ENCODE data around the gene IL4R.
"Not testable (repeated sequence)": the region's sequence is repeated elsewhere in the genome, so short reads cannot be mapped to it uniquely, and the experiment has no call there.

The IL4R gene

GRCh38 chr16:27313422-27314160, at the start of gene IL4R:
Gene IL4R (plus strand): TSS chr16:27313974. CDS start chr16:27340204, 26,230 bp downstream.
- no peak for DNase-seq

DNA sequence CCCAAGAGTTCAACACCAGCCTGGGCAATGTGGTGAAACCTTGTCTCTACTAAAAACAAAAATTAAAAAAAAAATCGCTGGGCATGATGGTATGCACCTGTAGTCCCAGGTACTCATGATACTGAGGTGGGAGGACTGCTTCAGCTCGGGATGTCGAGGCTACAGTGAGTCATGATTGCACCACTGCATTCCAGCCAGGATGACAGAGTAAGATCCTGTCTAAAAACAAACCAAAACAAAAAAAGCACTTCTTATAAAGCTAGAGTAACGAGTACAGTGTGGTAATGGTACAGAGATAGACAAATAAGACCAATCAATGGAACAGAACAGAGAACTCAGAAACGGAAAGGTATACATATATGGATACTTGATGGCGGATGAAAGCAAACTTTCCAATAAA, 49.6 kb upstream of the IL4R start:
- DNase-seq, result no peak

DNA sequence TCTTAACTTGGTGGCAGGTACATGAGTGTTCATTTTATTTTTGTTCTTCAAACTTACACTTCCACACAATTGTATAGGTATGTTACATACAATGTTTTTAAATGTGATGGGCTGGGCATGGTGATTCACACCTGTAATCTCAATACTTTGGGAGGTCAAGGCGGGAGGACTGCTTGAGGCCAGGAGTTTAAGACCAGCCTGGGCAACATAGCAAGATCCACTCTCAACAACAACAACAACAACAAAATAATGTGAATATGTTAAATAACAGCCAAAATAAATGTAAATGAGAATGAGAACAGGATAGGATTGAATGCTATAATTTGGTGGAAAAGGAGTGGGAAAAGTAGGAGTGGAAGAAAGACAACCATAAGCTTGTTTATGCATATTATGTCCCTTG, 47.8 kb upstream of the IL4R start:
- no peak for DNase-seq

- no peak for DNase-seq
Observed at GRCh38 chr16:27267037-27267677, 46.6 kb upstream of the IL4R start.

DNA sequence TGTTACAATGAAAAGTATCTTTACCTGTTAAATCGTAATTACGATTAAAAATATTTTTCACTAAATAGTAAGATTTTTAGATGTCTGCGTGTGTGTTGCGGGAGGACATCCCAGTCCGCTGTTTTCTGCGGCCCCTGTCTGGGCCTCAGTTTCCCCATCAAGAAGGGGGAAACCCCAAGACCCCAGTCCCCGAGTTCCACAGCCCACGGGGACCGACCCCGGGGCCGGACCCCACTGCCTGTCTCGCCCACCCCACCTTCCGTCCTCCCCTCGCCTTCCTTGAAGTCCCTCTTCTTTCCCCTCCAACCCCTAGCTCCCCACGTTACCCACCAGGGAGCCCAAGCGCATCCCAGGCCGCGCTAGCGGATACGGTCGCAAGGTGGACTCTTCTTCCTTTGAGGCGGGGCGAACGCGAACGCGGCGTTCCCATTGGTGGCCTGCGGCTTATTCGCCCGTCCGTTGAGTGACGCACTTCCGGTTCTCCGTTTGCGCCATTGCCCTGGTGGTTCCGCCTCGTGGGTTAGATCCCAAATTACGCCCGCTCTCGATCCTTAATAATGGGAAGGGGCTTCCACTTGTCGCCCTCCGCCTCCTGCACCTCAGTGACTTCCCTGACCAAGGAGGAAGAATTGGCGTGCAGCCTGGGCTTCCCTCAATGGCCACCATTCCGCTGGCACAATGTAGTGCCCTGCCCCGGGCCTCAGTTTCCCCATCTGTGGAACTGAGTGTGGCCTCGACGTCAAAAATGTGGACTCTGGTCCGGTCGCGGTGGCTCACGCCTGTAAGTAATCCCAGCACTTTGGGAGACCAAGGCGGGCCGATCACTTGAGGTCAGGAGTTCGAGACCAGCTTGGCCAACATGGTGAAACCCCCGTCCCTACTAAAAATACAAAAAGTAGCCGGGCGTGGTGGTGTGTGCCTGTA, 45.1 kb upstream of the IL4R start, which contains the start of gene NSMCE1:
Gene NSMCE1 (minus strand): TSS at position 397 of the 924 bp plus-strand sequence. CDS start 11,202 bp downstream, outside the sequence.
- peak; percentile 94 for DNase-seq

DNA sequence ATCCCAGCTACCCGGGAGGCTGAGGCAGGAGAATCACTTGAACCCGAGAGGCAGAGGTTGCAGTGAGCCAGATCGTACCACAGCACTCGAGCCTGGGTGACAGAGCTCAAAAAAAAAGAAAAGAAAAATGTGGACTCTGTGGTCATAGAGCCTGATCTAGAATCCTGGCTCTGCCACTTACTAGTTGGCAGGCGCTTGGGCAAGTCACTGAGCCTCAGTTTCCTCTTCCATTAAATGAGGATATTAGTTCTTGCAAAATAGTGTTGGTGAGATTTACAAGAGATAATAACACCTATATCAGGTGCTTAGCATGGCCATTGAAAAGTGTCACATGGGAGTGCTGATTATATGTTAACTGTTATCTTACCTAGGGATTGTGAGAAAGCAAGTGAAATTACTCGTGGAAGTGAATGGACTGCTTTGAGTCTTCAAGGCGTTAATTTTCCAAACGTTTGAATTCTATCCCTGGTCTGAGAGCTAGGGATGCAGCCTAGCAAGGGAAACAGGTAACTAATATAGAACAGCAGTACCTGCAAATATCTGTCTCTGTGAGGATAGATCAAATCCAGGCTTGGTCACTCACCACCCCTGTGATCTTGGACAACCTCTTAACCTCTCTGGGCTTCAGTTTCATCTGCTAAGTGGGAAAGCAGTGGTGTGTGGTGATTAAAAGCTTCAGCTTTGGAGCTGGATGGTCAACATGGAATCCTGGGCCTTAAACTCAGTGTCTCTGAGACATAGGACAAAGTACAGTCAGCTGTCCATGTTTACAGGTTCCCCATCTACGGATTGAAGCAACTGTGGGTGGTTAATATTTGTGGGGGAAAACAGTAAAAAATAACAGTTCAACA, 44.2 kb upstream of the IL4R start:
- DNase-seq, result no peak

GRCh38 chr16:27270349-27270748, 43.4 kb upstream of the IL4R start:
- no peak for DNase-seq

- DNase-seq, result no peak
Observed at GRCh38 chr16:27272076-27272475, 41.7 kb upstream of the IL4R start.

GRCh38 chr16:27272697-27273096, 41.1 kb upstream of the IL4R start:
- DNase-seq, result not testable (repeated sequence)

DNA sequence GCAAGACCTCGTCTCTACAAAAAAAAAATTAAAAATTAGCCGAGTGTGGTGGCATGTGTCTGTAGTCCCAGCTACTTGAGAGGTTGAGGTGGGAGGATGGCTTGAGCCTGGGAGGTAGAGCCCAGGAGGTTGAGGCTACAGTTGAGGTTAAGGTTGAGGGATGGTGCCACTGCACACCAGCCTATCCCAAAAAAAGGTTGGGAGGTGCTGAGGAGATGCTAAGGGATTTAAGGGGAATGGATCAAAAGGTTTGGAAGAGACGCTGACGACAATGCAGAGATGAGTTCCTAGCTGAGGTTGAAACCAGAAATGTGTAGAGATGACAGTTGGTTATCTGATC, 40.5 kb upstream of the IL4R start:
- no peak for DNase-seq

- DNase-seq, result no peak
Observed at GRCh38 chr16:27273670-27274423, 39.9 kb upstream of the IL4R start.

GRCh38 chr16:27274424-27274874, 39.3 kb upstream of the IL4R start:
- not testable (repeated sequence) for DNase-seq

DNA sequence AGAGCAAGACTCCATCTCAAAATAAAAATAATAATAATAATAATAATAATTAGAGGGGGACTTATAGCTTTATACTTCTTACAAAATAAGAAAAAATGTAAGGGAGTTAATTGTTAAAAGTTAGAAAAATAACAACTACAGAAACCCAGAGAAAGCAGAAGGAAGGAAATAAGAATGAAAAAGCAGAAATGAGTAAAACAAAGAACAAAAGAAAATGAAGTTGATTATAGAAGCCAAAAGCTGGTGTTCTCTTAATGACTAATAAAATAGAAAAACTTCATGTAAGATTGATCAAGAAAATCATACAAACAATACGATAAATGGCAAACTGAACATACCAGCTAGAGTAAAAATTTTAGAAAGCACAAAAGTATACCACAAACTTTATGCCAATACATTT, 38.4 kb upstream of the IL4R start:
- DNase-seq, result no peak

DNA sequence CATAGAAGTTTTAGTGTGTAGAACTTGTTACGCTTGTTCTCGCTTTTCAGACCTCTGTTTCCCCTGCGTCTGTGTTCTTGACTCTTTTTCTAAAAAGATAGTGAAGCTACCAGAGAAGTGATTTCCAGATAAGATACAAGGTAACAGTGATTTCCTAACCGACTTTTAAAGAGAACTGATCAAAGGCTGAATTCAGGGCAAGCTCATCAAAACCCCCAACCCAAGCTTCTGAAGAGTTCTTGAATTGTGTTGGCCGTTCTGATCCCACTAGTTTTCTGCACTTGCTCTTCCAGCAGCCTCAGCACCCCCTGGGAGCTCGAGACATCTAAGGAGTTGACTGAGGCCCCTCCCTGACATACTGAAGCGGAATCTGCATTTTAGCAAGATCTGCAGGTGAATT, 32.5 kb upstream of the IL4R start:
- no peak for DNase-seq

DNA sequence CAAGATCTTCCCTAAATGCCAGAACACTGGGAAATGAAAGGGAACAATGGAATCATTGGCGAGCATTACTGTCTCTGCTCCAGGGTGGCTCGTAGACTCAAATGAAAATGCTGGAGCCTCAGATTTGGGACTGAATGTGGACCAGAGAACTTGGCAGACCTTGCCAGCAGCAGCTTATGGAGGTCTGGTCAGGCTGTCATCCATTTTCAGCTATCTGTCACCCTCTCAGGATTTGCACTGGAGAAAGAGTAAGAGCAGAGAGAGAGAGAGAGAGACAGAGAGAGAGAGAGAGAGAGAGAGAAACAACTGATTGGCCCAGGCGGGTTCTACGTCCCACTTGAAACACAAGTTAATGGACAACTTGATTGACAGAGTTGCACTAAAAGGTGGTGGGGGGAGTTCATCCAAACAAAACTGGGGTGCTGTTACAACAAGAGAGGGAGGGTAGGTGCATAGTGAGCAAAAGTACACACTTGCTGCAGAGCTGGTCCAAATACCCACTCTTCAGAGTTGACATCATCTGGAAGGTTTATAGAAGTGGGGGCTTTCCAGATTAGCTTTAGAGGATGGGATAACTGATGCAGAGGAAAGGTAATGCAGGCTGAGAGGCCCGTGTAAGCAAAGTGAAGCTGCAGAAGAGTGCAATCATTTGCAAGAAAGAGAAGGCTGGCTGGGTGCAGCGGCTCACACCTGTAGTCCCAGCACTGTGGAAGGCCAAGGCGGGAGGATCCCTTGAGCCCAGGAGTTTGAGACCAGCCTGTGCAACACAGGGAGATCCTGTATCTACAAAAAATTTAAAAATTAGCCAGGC, 28.7 kb upstream of the IL4R start:
- no peak for DNase-seq

- DNase-seq, result no peak
Observed at GRCh38 chr16:27285676-27286196, 28.0 kb upstream of the IL4R start.

GRCh38 chr16:27286451-27286850, 27.3 kb upstream of the IL4R start:
- no peak for DNase-seq

GRCh38 chr16:27287051-27287811, 26.5 kb upstream of the IL4R start:
- DNase-seq, result no peak

GRCh38 chr16:27287887-27288286, 25.9 kb upstream of the IL4R start:
- no peak for DNase-seq

GRCh38 chr16:27288313-27288712, 25.5 kb upstream of the IL4R start:
- not testable (repeated sequence) for DNase-seq

Data from COR-L47 (cell line).